K562 (cell line): Measurements from ENCODE around the gene ZBTB22. TPM values are rescaled to one million over a fixed set of nuclear protein-coding genes. Genes with fewer than 3 reads are reported as not detected.
A peak's percentile ranks its signal among the peaks of the same experiment; 100 is the strongest.

Experiments
- EZH2 ChIP-seq: IDR thresholded peaks from 2 replicates; pipeline ENCODE4 v1.6.1; 2012; ENCODE audit warnings: low read depth, mild to moderate bottlenecking, inconsistent platforms, low read length, borderline replicate concordance
- FOXK2 ChIP-seq, 2 experiments: fragments of 450-650 bp; IDR thresholded peaks in 1 of 2; conservative IDR thresholded peaks in 1 of 2; 2 replicates each; pipeline ENCODE4 v1.6.1; 2016; ENCODE audit warnings: low read depth in 2 of 2, mild to moderate bottlenecking in 1 of 2
- FOXM1 ChIP-seq, 2 experiments: fragments of 450-650 bp in 1 of 2; sonication (generic) in 1 of 2; formaldehyde crosslinking in 1 of 2; IDR thresholded peaks; 2 replicates each; pipeline versions ENCODE4 v1.6.1 to v1.9.0; 2017 to 2022; ENCODE audit warnings: low read depth in 2 of 2, mild to moderate bottlenecking in 2 of 2, missing genetic modification reagents in 1 of 2, moderate library complexity in 1 of 2
- POLR3G ChIP-seq: IDR thresholded peaks from 2 replicates; pipeline ENCODE4 v1.6.1; 2011; ENCODE audit not compliant: insufficient read length, insufficient replicate concordance; ENCODE audit errors: extremely low read depth
- RAD21 ChIP-seq, 2 experiments: fragments of 250-450 bp in 1 of 2; fragments of 450-650 bp in 1 of 2; sonication (Bioruptor Pico) in 1 of 2; formaldehyde crosslinking in 1 of 2; IDR thresholded peaks in 1 of 2; conservative IDR thresholded peaks in 1 of 2; 2 replicates each; pipeline versions ENCODE4 v1.4.0 to v1.8.0; 2020 to 2022; ENCODE audit warnings: mild to moderate bottlenecking in 2 of 2, moderate library complexity in 1 of 2
- RBM25 ChIP-seq: fragments of 200-400 bp; formaldehyde crosslinking; IDR thresholded peaks from 2 replicates; pipeline ENCODE4 v1.6.1; 2018; ENCODE audit warnings: low read length, low read depth, moderate library complexity; ENCODE audit not compliant: severe bottlenecking
- REST ChIP-seq, 2 experiments: fragments of 450-650 bp; formaldehyde crosslinking in 1 of 2; IDR thresholded peaks; 2 replicates each; pipeline versions ENCODE4 v1.4.0 to v1.6.1; 2014 to 2020; ENCODE audit warnings: mild to moderate bottlenecking in 2 of 2, borderline replicate concordance in 1 of 2, low read depth in 1 of 2
- SMARCA5 ChIP-seq: fragments of 450-650 bp; IDR thresholded peaks from 2 replicates; pipeline ENCODE4 v1.6.1; 2016
- ZFPM2 ChIP-seq: fragments of 250-450 bp; sonication (Bioruptor Pico); IDR thresholded peaks from 2 replicates; pipeline ENCODE4 v1.5.1; 2022; ENCODE audit warnings: mild to moderate bottlenecking
- ZNF354B ChIP-seq: fragments of 250-450 bp; sonication (Bioruptor Pico); IDR thresholded peaks from 2 replicates; pipeline ENCODE4 v1.4.0; 2020
- ZNF764 ChIP-seq: fragments of 250-450 bp; sonication (Bioruptor Pico); IDR thresholded peaks from 2 replicates; pipeline ENCODE4 v1.4.0; 2020; ENCODE audit warnings: low read depth, mild to moderate bottlenecking, moderate library complexity
- polyA plus RNA-seq, 8 experiments: library from polyadenylated mRNA; depleted of rRNA in 4 of 8; stranded (reverse) in 5 of 8; unstranded in 3 of 8; fragments of >200 nt; fragmentation: Nextera tagmentation in 2 of 8; fragmentation: Illumina TruSeq in 1 of 8; extraction: Ambion mirVana in 2 of 8; extraction: Trizol in 1 of 8; gene quantifications; 2 replicates each; pipeline versions ENCODE4 v1.2.1 to v1.2.3, GENCODE V29; 2011 to 2014; ENCODE audit warnings: inconsistent platforms in 1 of 8, missing spikeins in 1 of 8
- total RNA-seq, 7 experiments: library from RNA; depleted of rRNA in 6 of 7; stranded (reverse); fragments of >200 nt in 6 of 7; fragmentation: Illumina TruSeq in 2 of 7; extraction: Trizol in 2 of 7; gene quantifications; 2 replicates each; pipeline versions ENCODE4 v1.2.1 to v1.2.3, GENCODE V29; 2011 to 2021; ENCODE audit warnings: low replicate concordance in 1 of 7

The ZBTB22 gene
- total and polyA plus RNA-seq, 9 of the 15 experiments (the other 6 are each of a cell fraction or from before 2014, with no cell fraction given), result 0.21 to 11.9 (median 7.1) TPM

- TF ChIP-seq REST (IDR thresholded peaks at IDR 0.05; ENCODE audit: borderline replicate concordance) (peak; percentile 82; the same call in 1 of the 2 replicates), REST (CRISPR knock-in tag; IDR thresholded peaks at IDR 0.05; ENCODE audit: low read depth) (no peak), SMARCA5 (0 out of 2 replicates have a peak, but pooled peaks have one; percentile 18), ZFPM2 (CRISPR knock-in tag) (no peak), POLR3G (no peak), RBM25 (no peak), RAD21 (CRISPR knock-in tag; conservative IDR thresholded peaks at IDR 0.05 in 1 of 2, IDR thresholded peaks at IDR 0.05 in 1 of 2) (peak; percentile 72 to 83), EZH2 (no peak), ZNF764 (no peak), FOXM1 (IDR thresholded peaks at IDR 0.05; ENCODE audit: low read depth) (0 out of 2 replicates have a peak, but pooled peaks have one; percentile 35), FOXM1 (CRISPR knock-in tag; IDR thresholded peaks at IDR 0.05; ENCODE audit: low read depth) (no peak), ZNF354B (no peak), FOXK2 (conservative IDR thresholded peaks at IDR 0.05 in 1 of 2, IDR thresholded peaks at IDR 0.05 in 1 of 2; ENCODE audit: low read depth in 2 of 2) (peak; percentile 68 to 74)
These were observed 27.5 kb upstream of the ZBTB22 start (continued) for GRCh38 chr6:33344701-33345697.
